Erythroblast (primary cell): ENCODE data around the gene MRPL51.
"Not testable (repeated sequence)": the region's sequence is repeated elsewhere in the genome, so short reads cannot be mapped to it uniquely, and the experiment has no call there.

Experiments used
- GATA1 ChIP-seq: IDR thresholded peaks from 2 replicates; pipeline ENCODE4 v1.6.1; 2011; ENCODE audit warnings: low read depth, mild to moderate bottlenecking, control low read depth, low read length, moderate library complexity
- POLR2A ChIP-seq: IDR thresholded peaks from 2 replicates; pipeline ENCODE4 v1.6.1; 2011; ENCODE audit warnings: mild to moderate bottlenecking, low read length

GRCh38 chr12:6467571-6468282, 25.3 kb downstream of the MRPL51 start:
- not testable (repeated sequence) for TF ChIP-seq POLR2A, GATA1
